ENCODE results near the gene NRAP. TPM values are rescaled to one million over a fixed set of nuclear protein-coding genes. Genes with fewer than 3 reads are reported as not detected.

The NRAP gene
- total RNA-seq, 1 donor from 2014 or later, result not detected

DNA sequence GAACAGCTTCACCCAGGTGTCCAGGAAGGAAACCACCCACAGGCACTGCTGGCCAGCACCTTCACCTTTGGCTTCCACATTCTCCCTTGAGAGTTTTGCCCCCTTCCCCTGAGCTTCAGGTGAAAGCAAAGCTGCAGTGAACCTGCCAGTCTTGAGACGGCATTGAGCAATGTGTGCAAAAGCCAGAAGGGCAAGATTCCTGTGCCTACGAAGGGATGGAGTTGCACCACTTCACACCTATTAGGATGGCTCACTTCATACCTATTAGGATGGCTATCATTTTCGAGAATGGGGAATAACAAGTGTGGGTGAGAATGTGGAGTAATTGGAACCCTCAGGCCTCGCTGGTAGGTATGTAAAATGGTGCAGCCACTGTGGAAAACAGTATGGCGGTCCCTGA, 103.8 kb downstream of the NRAP start:
- Mint-ChIP-seq H3K4me3 (no peak overlapping the region), H3K27ac (no peak overlapping the region), H3K27me3 (ENCODE audit: insufficient read depth, low read depth) (peaks cover 20% of the 10 kb centered on the region), H3K4me1 (peaks cover 30% of the 10 kb centered on the region), H3K36me3 (no peaks in the 10 kb centered on the region), H3K9me3 (no peaks in the 10 kb centered on the region)
- no peak for TF ChIP-seq EZH2phosphoT487 (IDR thresholded peaks at IDR 0.05)
- TF ChIP-seq, protein P1, sequence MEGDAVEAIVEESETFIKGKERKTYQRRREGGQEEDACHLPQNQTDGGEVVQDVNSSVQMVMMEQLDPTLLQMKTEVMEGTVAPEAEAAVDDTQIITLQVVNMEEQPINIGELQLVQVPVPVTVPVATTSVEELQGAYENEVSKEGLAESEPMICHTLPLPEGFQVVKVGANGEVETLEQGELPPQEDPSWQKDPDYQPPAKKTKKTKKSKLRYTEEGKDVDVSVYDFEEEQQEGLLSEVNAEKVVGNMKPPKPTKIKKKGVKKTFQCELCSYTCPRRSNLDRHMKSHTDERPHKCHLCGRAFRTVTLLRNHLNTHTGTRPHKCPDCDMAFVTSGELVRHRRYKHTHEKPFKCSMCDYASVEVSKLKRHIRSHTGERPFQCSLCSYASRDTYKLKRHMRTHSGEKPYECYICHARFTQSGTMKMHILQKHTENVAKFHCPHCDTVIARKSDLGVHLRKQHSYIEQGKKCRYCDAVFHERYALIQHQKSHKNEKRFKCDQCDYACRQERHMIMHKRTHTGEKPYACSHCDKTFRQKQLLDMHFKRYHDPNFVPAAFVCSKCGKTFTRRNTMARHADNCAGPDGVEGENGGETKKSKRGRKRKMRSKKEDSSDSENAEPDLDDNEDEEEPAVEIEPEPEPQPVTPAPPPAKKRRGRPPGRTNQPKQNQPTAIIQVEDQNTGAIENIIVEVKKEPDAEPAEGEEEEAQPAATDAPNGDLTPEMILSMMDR (IDR thresholded peaks at IDR 0.05), result no peak
- TF ChIP-seq EZH2 (IDR thresholded peaks at IDR 0.05), result no peak
- Histone ChIP-seq H3K4me1 (peaks cover 38% of the 10 kb centered on the region), H3K27ac (no peak overlapping the region), H3K4me3 (no peak overlapping the region), H2AFZ (replicated peaks) (no peak overlapping the region), H3K4me2 (no peak overlapping the region), H3K27me3 (peaks cover 42% of the 10 kb centered on the region), H3K79me2 (ENCODE audit: low read depth) (no peaks in the 10 kb centered on the region), H3F3A (ENCODE audit: low read depth) (peaks cover 39% of the 10 kb centered on the region), H4K20me1 (ENCODE audit: low read depth) (no peaks in the 10 kb centered on the region), H3K9ac (no peak overlapping the region), H3K36me3 (no peaks in the 10 kb centered on the region), H3K9me3 (ENCODE audit: low read depth) (no peaks in the 10 kb centered on the region)
- no peak for DNase-seq (ENCODE audit: low spot score)

DNA sequence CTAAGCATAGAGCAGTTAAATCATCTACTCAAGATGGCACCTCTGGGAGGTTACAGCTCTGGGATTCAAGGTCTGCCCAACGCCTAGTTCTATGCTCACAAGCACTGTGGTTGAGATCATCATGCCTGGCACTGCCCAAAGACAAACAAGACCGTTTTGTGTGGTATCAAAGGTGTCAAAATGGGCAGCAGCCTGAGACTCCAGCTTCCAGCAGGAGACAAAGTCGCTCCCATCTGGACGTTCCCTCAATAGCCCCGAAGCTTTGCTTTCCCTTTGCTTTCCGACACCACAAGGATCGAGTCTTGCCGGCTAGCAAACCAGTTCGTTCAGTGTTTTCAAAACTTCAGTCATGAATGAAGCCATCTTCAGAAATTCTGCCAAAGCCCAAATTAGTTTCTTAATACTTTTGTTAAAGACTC, 105.9 kb downstream of the NRAP start:
- no peak for TF ChIP-seq EZH2 (IDR thresholded peaks at IDR 0.05)
- TF ChIP-seq, protein P1 (IDR thresholded peaks at IDR 0.05), result no peak
- no peak for TF ChIP-seq EZH2phosphoT487 (IDR thresholded peaks at IDR 0.05)
- peak overlapping the region; percentile 75 for H3K4me2 ChIP-seq
- H3K27ac ChIP-seq, result peak overlapping the region; percentile 26
- DNase-seq (ENCODE audit: low spot score), result peak; percentile 60
- H4K20me1 ChIP-seq (ENCODE audit: low read depth), result no peaks in the 10 kb centered on the region
- peak overlapping the region; percentile 39 for H3K4me3 ChIP-seq
- H3K79me2 ChIP-seq (ENCODE audit: low read depth), result no peaks in the 10 kb centered on the region
- no peak overlapping the region for H2AFZ ChIP-seq (replicated peaks)
- Mint-ChIP-seq H3K27ac (no peak overlapping the region), H3K4me3 (peak overlapping the region; percentile 65), H3K4me1 (peaks cover 24% of the 10 kb centered on the region), H3K36me3 (no peaks in the 10 kb centered on the region), H3K9me3 (no peaks in the 10 kb centered on the region), H3K27me3 (ENCODE audit: insufficient read depth, low read depth) (peaks cover 17% of the 10 kb centered on the region)
- no peaks in the 10 kb centered on the region for H3K36me3 ChIP-seq
- peaks cover 41% of the 10 kb centered on the region for H3K27me3 ChIP-seq
- no peaks in the 10 kb centered on the region for H3K9me3 ChIP-seq (ENCODE audit: low read depth)
- H3K9ac ChIP-seq, result no peak overlapping the region
- H3K4me1 ChIP-seq, result peaks cover 52% of the 10 kb centered on the region
- peaks cover 46% of the 10 kb centered on the region for H3F3A ChIP-seq (ENCODE audit: low read depth)

DNA sequence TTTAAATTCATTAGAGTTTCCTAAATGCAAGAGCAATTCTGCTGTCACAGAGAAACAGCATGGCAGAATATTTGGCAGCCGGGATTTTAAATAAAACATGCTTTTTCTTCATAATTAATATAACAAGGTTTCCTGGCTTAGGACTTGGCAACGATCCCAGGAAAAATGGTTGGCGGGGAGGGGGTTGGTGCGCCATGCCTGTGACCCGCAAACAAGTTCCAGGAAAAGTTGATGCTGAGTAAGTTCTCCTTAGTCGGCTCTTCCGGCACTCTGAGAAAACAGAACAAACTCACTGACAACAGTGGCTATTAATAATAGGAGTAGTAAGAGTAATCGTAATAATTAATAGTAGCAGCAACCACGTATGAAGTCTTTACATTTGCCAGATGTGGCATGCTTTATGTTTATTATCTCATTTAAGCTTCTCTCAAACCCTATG, 106.4 kb downstream of the NRAP start:
- H3K27ac ChIP-seq, result no peak overlapping the region
- no peaks in the 10 kb centered on the region for H3K36me3 Mint-ChIP-seq
- no peak overlapping the region for H3K27ac Mint-ChIP-seq
- peaks cover 39% of the 10 kb centered on the region for H3K27me3 ChIP-seq
- H3K9me3 Mint-ChIP-seq, result no peaks in the 10 kb centered on the region
- H3K9ac ChIP-seq, result no peak overlapping the region
- no peak for DNase-seq (ENCODE audit: low spot score)
- peaks cover 17% of the 10 kb centered on the region for H3K27me3 Mint-ChIP-seq (ENCODE audit: insufficient read depth, low read depth)
- no peaks in the 10 kb centered on the region for H3K36me3 ChIP-seq
- no peaks in the 10 kb centered on the region for H3K9me3 ChIP-seq (ENCODE audit: low read depth)
- no peak overlapping the region for H2AFZ ChIP-seq (replicated peaks)
- H3F3A ChIP-seq (ENCODE audit: low read depth), result peaks cover 46% of the 10 kb centered on the region
- no peaks in the 10 kb centered on the region for H3K79me2 ChIP-seq (ENCODE audit: low read depth)
- H3K4me1 ChIP-seq, result peaks cover 50% of the 10 kb centered on the region
- H3K4me2 ChIP-seq, result peak overlapping the region; percentile 75
- H4K20me1 ChIP-seq (ENCODE audit: low read depth), result no peaks in the 10 kb centered on the region
- no peak overlapping the region for H3K4me3 Mint-ChIP-seq
- H3K4me1 Mint-ChIP-seq, result peaks cover 24% of the 10 kb centered on the region
- peak overlapping the region; percentile 39 for H3K4me3 ChIP-seq
- TF ChIP-seq EZH2 (IDR thresholded peaks at IDR 0.05), result no peak
- TF ChIP-seq, protein P1 (IDR thresholded peaks at IDR 0.05), result no peak
- no peak for TF ChIP-seq EZH2phosphoT487 (IDR thresholded peaks at IDR 0.05)
